Measurements from ENCODE around the gene IFNA8.

GRCh38 chr9:21408817-21409216 lies at the start of gene IFNA8:
- TF ChIP-seq, protein P1, sequence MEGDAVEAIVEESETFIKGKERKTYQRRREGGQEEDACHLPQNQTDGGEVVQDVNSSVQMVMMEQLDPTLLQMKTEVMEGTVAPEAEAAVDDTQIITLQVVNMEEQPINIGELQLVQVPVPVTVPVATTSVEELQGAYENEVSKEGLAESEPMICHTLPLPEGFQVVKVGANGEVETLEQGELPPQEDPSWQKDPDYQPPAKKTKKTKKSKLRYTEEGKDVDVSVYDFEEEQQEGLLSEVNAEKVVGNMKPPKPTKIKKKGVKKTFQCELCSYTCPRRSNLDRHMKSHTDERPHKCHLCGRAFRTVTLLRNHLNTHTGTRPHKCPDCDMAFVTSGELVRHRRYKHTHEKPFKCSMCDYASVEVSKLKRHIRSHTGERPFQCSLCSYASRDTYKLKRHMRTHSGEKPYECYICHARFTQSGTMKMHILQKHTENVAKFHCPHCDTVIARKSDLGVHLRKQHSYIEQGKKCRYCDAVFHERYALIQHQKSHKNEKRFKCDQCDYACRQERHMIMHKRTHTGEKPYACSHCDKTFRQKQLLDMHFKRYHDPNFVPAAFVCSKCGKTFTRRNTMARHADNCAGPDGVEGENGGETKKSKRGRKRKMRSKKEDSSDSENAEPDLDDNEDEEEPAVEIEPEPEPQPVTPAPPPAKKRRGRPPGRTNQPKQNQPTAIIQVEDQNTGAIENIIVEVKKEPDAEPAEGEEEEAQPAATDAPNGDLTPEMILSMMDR (IDR thresholded peaks at IDR 0.05): no peak
- no peak for TF ChIP-seq SIN3A (IDR thresholded peaks at IDR 0.05; ENCODE audit: borderline replicate concordance, insufficient read depth, low read depth, low read length)

All from Panc1 (cell line).